Urinary bladder (tissue), 4 donors: ENCODE measurements around the gene MS4A5. TPM values are rescaled to one million over a fixed set of nuclear protein-coding genes. Genes with fewer than 3 reads are reported as not detected.
"Not testable (repeated sequence)": the region's sequence is repeated elsewhere in the genome, so short reads cannot be mapped to it uniquely, and the experiment has no call there.

ENCODE experiments used
- DNase-seq: peaks from one replicate; pipeline ENCODE4 v3.0.0-alpha.2; 2015; ENCODE audit errors: extremely low spot score
- H3K27ac ChIP-seq: one replicate; pipeline ENCODE4 v1.5.1; 2013; ENCODE audit warnings: low read depth, mild to moderate bottlenecking, moderate library complexity
- H3K36me3 ChIP-seq: one replicate; pipeline ENCODE4 v1.6.1; 2013; ENCODE audit warnings: mild to moderate bottlenecking, moderate library complexity; ENCODE audit not compliant: insufficient read depth
- H3K4me1 ChIP-seq: one replicate; pipeline ENCODE4 v1.6.1; 2013; ENCODE audit warnings: mild to moderate bottlenecking, moderate library complexity; ENCODE audit not compliant: insufficient read depth
- H3K4me3 ChIP-seq: one replicate; pipeline ENCODE4 v1.5.1; 2013; ENCODE audit warnings: low read depth, low read length
- WGBS: extraction: QIAGEN DNeasy Blood & Tissue Kit; methylation state at CpG from one replicate; pipeline ENCODE4 v1.1.7; 2013; 5-methylcytosine and 5-hydroxymethylcytosine counted together
- polyA plus RNA-seq: library from polyadenylated mRNA; stranded (reverse); fragments of 200-250 nt; gene quantifications from one replicate; pipeline ENCODE4 v1.2.3, GENCODE V29; 2013
- total RNA-seq: library from RNA; depleted of rRNA; stranded (reverse); fragments of >200 nt; gene quantifications from one replicate; pipeline ENCODE4 v1.2.3, GENCODE V29; 2014
- donor health status: healthy with polysubstance abuse.
- donor health status: healthy.

MS4A5 gene
- total and polyA plus RNA-seq, 2 donors = not detected

- DNase-seq = no peak
- Histone ChIP-seq H3K36me3 (no peaks in the 10 kb centered on the region), H3K4me1 (no peaks in the 10 kb centered on the region), H3K4me3 (no peak overlapping the region), H3K27ac (no peak overlapping the region)
Observed at GRCh38 chr11:60447846-60448245, 18.5 kb downstream of the MS4A5 start.

GRCh38 chr11:60451185-60451584, 21.8 kb downstream of the MS4A5 start:
- not testable (repeated sequence) for H3K27ac ChIP-seq, DNase-seq, H3K4me1 ChIP-seq, H3K36me3 ChIP-seq, H3K4me3 ChIP-seq
- 95% methylated on average over 30 of the region's 32 CpGs for WGBS

- no peak overlapping the region for H3K27ac ChIP-seq
- H3K4me1 ChIP-seq = no peaks in the 10 kb centered on the region
- H3K4me3 ChIP-seq = no peak overlapping the region
- H3K36me3 ChIP-seq = no peaks in the 10 kb centered on the region
- DNase-seq = no peak
Observed at GRCh38 chr11:60454212-60454611, 24.8 kb downstream of the MS4A5 start.

- Histone ChIP-seq H3K4me1 (no peaks in the 10 kb centered on the region), H3K27ac (no peak within 1 kb of the TSS), H3K36me3 (no peaks in the 10 kb centered on the region), H3K4me3 (no peak within 1 kb of the TSS)
- 73% methylated on average over 4 of the region's 4 CpGs for WGBS
- no peak for DNase-seq
Observed at GRCh38 chr11:60455531-60456042, 26.2 kb downstream of the MS4A5 start, which contains the start of gene MS4A1. Gene MS4A1, plus strand, starts transcription at chr11:60455847. Its CDS starts 6,528 bp downstream, at chr11:60462375.

- WGBS = 72% methylated on average over 3 of the region's 3 CpGs
- Histone ChIP-seq H3K4me1 (no peaks in the 10 kb centered on the region), H3K27ac (no peak overlapping the region), H3K36me3 (no peaks in the 10 kb centered on the region), H3K4me3 (no peak overlapping the region)
- no peak for DNase-seq
Observed at GRCh38 chr11:60457576-60457975, 28.2 kb downstream of the MS4A5 start.

- Histone ChIP-seq H3K27ac (no peak overlapping the region), H3K36me3 (no peaks in the 10 kb centered on the region), H3K4me3 (no peak overlapping the region), H3K4me1 (no peaks in the 10 kb centered on the region)
- WGBS = 97% methylated on average over 1 of the region's 1 CpG
- no peak for DNase-seq
Observed at GRCh38 chr11:60459345-60459744, 30.0 kb downstream of the MS4A5 start.

- H3K4me3 ChIP-seq = no peak overlapping the region
- no peak for DNase-seq
- H3K4me1 ChIP-seq = no peaks in the 10 kb centered on the region
- no peak overlapping the region for H3K27ac ChIP-seq
- 68% methylated on average over 2 of the region's 2 CpGs for WGBS
- H3K36me3 ChIP-seq = no peaks in the 10 kb centered on the region
Observed at GRCh38 chr11:60468829-60469228, 39.5 kb downstream of the MS4A5 start.

- Histone ChIP-seq H3K36me3 (no peaks in the 10 kb centered on the region), H3K4me3 (no peak overlapping the region), H3K27ac (no peak overlapping the region), H3K4me1 (no peaks in the 10 kb centered on the region)
- WGBS = 58% methylated on average over 2 of the region's 2 CpGs
- no peak for DNase-seq
Observed at GRCh38 chr11:60469723-60470122, 40.4 kb downstream of the MS4A5 start.

- no peaks in the 10 kb centered on the region for H3K4me1 ChIP-seq
- no peak for DNase-seq
- WGBS = 51% methylated on average over 6 of the region's 6 CpGs
- H3K27ac ChIP-seq = no peak overlapping the region
- H3K36me3 ChIP-seq = no peaks in the 10 kb centered on the region
- H3K4me3 ChIP-seq = no peak overlapping the region
Observed at GRCh38 chr11:60477035-60477445, 47.7 kb downstream of the MS4A5 start.

GRCh38 chr11:60482361-60482760, 53.0 kb downstream of the MS4A5 start:
- Histone ChIP-seq H3K27ac (no peak overlapping the region), H3K36me3 (no peaks in the 10 kb centered on the region), H3K4me3 (no peak overlapping the region), H3K4me1 (no peaks in the 10 kb centered on the region)
- 39% methylated on average over 2 of the region's 2 CpGs for WGBS
- no peak for DNase-seq

DNA sequence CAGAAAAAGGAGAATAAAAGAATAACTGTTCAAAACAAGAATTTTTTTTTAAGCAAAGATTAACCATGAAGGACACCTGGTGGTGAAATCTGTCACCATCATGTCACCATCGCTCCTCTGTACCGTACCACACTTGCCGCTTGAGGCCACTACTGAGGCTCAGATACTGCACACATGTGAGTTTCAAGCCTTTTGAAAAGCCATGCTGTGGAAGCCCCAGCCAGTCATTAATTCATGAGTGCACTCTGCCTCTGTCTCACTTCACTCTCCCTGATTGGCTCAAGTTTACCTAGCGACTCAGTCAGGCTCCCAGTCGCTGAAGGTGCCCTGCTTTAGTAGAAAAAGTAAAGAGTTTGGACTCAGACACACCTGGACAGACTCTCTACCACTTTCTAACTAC, 56.6 kb downstream of the MS4A5 start:
- Histone ChIP-seq H3K36me3 (no peaks in the 10 kb centered on the region), H3K4me1 (no peaks in the 10 kb centered on the region), H3K4me3 (no peak overlapping the region), H3K27ac (no peak overlapping the region)
- 68% methylated on average over 5 of the region's 5 CpGs for WGBS
- DNase-seq = no peak

DNA sequence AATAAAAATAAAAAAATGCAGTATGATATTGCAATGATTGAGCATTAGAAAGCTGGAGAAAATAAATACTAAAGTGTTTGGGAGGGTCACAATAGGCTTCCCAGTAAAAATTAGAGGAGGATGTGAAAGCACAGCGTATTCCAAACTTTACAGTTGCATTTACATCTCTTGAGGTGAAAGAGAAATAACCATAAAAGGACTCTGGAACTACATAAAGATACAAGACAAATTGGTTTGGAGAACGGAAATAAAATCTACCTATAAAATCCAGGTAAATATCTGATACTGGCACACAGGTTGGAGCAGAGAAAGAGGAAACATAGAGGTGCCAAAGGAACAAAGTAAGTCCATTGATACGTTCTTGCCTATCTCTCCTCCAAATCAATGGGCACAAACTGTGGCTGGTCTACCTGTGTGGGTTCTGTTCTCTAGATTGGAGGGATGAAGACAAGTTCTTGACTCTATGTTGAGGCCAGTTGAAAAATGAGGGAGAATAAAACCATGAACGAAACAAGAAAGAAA, 63.2 kb downstream of the MS4A5 start, which contains the start of gene MS4A12:
MS4A12 (plus strand) TSS at position 291 of the 522 bp plus-strand sequence. CDS start 4,541 bp downstream, outside the sequence.
- H3K27ac ChIP-seq = no peak within 1 kb of the TSS
- no peak within 1 kb of the TSS for H3K4me3 ChIP-seq
- H3K36me3 ChIP-seq = no peaks in the 10 kb centered on the region
- H3K4me1 ChIP-seq = no peaks in the 10 kb centered on the region
- DNase-seq = no peak
- 85% methylated on average over 4 of the region's 4 CpGs for WGBS

DNA sequence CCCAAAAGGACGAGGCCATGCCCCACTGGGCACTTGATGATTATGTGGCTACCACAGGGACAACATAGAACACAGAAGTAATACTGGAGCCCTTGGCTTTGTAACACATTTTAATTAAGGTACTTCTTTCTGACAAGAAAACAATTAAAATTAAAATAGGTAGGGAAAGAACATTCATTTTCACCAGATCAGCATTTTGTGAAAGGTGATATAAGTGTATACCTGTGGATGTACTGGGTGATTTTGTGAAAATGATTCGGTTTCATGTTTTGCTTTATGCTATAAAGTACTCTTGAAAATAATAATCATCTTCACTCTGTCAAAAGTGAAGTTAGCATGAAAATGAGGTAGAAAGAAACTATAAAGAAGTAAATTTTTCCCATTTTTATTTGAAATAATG, 64.1 kb downstream of the MS4A5 start:
- no peak overlapping the region for H3K4me3 ChIP-seq
- 87% methylated on average over 2 of the region's 2 CpGs for whole genome bisulfite sequencing
- DNase-seq = no peak
- H3K27ac ChIP-seq = no peak overlapping the region
- H3K36me3 ChIP-seq = no peaks in the 10 kb centered on the region
- no peaks in the 10 kb centered on the region for H3K4me1 ChIP-seq
